ENCODE results near the gene BRD8. TPM values are rescaled to one million over a fixed set of nuclear protein-coding genes. Genes with fewer than 3 reads are reported as not detected.
A peak's percentile ranks its signal among the peaks of the same experiment; 100 is the strongest.
"Not testable (repeated sequence)": the region's sequence is repeated elsewhere in the genome, so short reads cannot be mapped to it uniquely, and the experiment has no call there.

BRD8 gene
- polyA plus RNA-seq, 1 experiment: 51.7 TPM

DNA sequence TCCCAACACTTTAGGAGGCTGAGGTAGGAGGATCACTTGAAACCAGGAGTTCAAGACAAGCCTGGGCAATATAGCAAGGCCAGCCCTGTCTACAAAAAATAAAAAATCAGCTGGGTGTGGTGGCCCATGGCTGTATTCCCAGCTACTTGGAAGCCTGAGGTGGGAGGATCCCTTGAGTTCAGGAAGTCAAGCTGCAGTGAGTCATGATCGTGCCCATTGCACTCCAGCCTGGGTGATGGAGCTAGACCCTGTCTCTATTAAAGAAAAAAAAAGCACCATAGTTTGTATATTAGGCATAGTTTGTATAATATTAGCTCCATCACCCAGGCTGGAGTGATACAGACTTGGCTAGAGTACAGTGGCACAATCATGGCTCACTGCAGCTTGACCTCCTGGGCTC is 29.6 kb downstream of the BRD8 start:
- Histone ChIP-seq H3K36me3 (ENCODE audit: control insufficient read depth, insufficient read depth, low read length) (no peaks in the 10 kb centered on the region), H3K4me3 (ENCODE audit: low read depth, low read length) (no peak overlapping the region), H3K27me3 (ENCODE audit: control insufficient read depth, insufficient read depth, low read length) (no peaks in the 10 kb centered on the region)
- ChIA-PET CTCF (interaction anchor here (0.6 to 1.8 kb wide), 3 partner anchors 9 to 71 kb away, joined by 3 to 8 read pairs (median 5); partner anchors contain the start of genes KIF20A and NME5), POLR2A (no interaction called here)
- DNase-seq (ENCODE audit: low read depth): peak; percentile 42
- TF ChIP-seq, protein P1, sequence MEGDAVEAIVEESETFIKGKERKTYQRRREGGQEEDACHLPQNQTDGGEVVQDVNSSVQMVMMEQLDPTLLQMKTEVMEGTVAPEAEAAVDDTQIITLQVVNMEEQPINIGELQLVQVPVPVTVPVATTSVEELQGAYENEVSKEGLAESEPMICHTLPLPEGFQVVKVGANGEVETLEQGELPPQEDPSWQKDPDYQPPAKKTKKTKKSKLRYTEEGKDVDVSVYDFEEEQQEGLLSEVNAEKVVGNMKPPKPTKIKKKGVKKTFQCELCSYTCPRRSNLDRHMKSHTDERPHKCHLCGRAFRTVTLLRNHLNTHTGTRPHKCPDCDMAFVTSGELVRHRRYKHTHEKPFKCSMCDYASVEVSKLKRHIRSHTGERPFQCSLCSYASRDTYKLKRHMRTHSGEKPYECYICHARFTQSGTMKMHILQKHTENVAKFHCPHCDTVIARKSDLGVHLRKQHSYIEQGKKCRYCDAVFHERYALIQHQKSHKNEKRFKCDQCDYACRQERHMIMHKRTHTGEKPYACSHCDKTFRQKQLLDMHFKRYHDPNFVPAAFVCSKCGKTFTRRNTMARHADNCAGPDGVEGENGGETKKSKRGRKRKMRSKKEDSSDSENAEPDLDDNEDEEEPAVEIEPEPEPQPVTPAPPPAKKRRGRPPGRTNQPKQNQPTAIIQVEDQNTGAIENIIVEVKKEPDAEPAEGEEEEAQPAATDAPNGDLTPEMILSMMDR (IDR thresholded peaks at IDR 0.05; ENCODE audit: insufficient read depth, low read depth, low read length): no peak

DNA sequence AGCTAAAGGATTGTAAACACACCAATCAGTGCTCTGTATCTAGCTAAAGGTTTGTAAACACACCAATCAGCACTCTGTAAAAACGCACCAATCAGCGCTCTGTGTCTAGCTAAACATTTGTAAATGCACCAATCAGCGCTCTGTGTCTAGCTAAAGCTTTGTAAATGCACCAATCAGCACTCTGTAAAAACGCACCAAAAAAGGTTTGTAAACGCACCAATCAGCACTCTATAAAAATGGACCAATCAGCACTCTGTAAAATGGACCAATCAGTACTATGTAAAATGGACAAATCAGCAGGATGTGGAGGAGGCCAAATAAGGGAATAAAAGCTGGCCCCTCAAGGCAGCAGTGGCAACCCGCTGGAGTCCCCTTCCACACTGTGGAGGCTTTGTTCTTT is 34.9 kb downstream of the BRD8 start:
- H3K4me3 ChIP-seq (ENCODE audit: low read depth, low read length): not testable (repeated sequence)

DNA sequence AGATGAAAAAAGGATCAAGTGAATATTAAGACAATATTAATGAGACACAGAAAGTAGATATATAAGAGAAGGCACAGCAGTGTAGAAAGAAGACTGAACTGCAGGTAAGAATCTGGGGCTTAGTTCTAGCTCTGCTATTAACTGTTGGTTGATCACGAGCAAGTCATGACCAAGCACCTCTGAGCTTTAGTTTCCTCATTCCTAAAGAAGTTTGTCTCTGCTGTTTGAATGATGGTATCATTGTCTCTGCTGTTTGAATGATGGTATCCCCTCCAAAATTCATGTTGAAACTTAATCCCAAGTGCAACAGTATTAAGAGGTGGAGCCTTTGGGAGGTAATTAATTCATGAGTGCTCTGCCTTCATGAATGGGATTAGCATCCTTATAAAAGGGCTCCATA is 36.7 kb downstream of the BRD8 start:
- TF ChIP-seq, protein P1 (IDR thresholded peaks at IDR 0.05; ENCODE audit: insufficient read depth, low read depth, low read length): no peak
- no peak for DNase-seq (ENCODE audit: low read depth)
- Histone ChIP-seq H3K27me3 (ENCODE audit: control insufficient read depth, insufficient read depth, low read length) (no peaks in the 10 kb centered on the region), H3K4me3 (ENCODE audit: low read depth, low read length) (no peak overlapping the region), H3K36me3 (ENCODE audit: control insufficient read depth, insufficient read depth, low read length) (no peaks in the 10 kb centered on the region)
- ChIA-PET CTCF (interaction anchor here (0.6 to 1.2 kb wide), 2 partner anchors 9 to 105 kb away, joined by 3 to 5 read pairs; no protein-coding TSS in a partner anchor), POLR2A (no interaction called here)

More for the DNA sequence above, 34.9 kb downstream of the BRD8 start:
- DNase-seq (ENCODE audit: low read depth); POLR2A ChIA-PET; H3K27me3 ChIP-seq (ENCODE audit: control insufficient read depth, insufficient read depth, low read length); H3K36me3 ChIP-seq (ENCODE audit: control insufficient read depth, insufficient read depth, low read length): not testable (repeated sequence)
- CTCF ChIA-PET: interaction anchor here (2.7 kb wide), 1 partner anchor 10 kb away, joined by 10 read pairs; no protein-coding TSS in a partner anchor

DNA sequence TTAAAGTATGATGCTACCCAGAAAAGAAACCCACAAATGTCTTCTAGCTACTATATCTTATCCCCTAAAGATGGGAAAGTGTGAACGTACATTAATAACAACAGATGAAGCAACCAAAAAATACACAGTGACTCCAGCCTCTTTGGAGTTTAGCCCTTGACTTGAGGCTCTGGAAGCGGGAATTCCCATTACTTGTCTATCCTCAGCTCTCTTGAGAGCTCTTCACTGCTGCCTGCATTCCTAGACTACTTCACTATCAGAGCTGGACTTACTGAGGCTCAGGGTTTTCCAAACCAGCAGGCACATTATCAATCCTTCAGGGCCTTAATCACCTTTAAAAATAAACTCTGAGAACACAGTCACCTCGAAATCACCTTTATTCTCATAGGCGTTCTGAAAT is 38.2 kb downstream of the BRD8 start:
- no peak for DNase-seq (ENCODE audit: low read depth)
- Histone ChIP-seq H3K36me3 (ENCODE audit: control insufficient read depth, insufficient read depth, low read length) (no peaks in the 10 kb centered on the region), H3K27me3 (ENCODE audit: control insufficient read depth, insufficient read depth, low read length) (no peaks in the 10 kb centered on the region), H3K4me3 (ENCODE audit: low read depth, low read length) (no peak overlapping the region)
- POLR2A ChIA-PET: no interaction called here
- CTCF ChIA-PET: interaction anchor here (1.1 to 1.9 kb wide), 3 partner anchors 8 to 361 kb away, joined by 3 to 6 read pairs (median 5); no protein-coding TSS in a partner anchor
- TF ChIP-seq, protein P1 (IDR thresholded peaks at IDR 0.05; ENCODE audit: insufficient read depth, low read depth, low read length): no peak

DNA sequence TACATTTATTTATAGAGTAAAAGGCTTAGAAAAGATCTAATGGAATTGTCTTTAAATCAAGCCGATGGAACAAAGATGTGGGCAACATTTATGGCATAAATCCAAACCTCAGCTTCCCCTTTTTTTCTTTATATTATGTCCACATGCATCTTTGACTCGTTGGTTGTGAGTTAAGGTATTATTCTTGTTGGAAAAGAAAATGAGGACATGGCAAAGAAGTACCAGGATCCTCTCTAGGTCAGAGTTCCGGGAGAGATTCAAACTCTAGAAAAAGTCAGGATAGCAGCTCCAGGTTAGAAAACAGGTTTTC is 38.7 kb downstream of the BRD8 start:
- no peaks in the 10 kb centered on the region for H3K27me3 ChIP-seq (ENCODE audit: control insufficient read depth, insufficient read depth, low read length)
- no peak overlapping the region for H3K4me3 ChIP-seq (ENCODE audit: low read depth, low read length)
- ChIA-PET CTCF (interaction anchor here (1.1 to 1.9 kb wide), 3 partner anchors 9 to 361 kb away, joined by 3 to 6 read pairs (median 5); no protein-coding TSS in a partner anchor), POLR2A (no interaction called here)
- TF ChIP-seq, protein P1 (IDR thresholded peaks at IDR 0.05; ENCODE audit: insufficient read depth, low read depth, low read length): no peak
- no peak for DNase-seq (ENCODE audit: low read depth)
- H3K36me3 ChIP-seq (ENCODE audit: control insufficient read depth, insufficient read depth, low read length): no peaks in the 10 kb centered on the region

Data from BJ (cell line).